Ectodermal cell (in vitro differentiated cells): ENCODE results near the gene TBC1D17.

Source experiments
- H3K27ac ChIP-seq: 2 replicates; pipeline ENCODE4 v1.7.0; 2013; ENCODE audit warnings: mild to moderate bottlenecking, low read depth, low read length; ENCODE audit not compliant: insufficient read depth, poor library complexity, severe bottlenecking
- H3K27me3 ChIP-seq: 2 replicates; pipeline ENCODE4 v1.7.0; 2013; ENCODE audit warnings: mild to moderate bottlenecking, low read length; ENCODE audit not compliant: insufficient read depth, control insufficient read depth, poor library complexity, severe bottlenecking
- H3K36me3 ChIP-seq: one replicate; pipeline ENCODE4 v1.7.0; 2013; ENCODE audit warnings: low read length; ENCODE audit not compliant: control insufficient read depth, insufficient read depth
- H3K4me1 ChIP-seq: one replicate; pipeline ENCODE4 v1.7.0; 2013; ENCODE audit warnings: low read length; ENCODE audit not compliant: control insufficient read depth, insufficient read depth
- H3K4me3 ChIP-seq: 2 replicates; pipeline ENCODE4 v1.7.0; 2013; ENCODE audit warnings: low read depth, low read length, control low read depth; ENCODE audit not compliant: insufficient read depth
- H3K9me3 ChIP-seq: 2 replicates; pipeline ENCODE4 v1.7.0; 2013; ENCODE audit warnings: mild to moderate bottlenecking, low read length, moderate library complexity; ENCODE audit not compliant: control insufficient read depth
- WGBS, 2 experiments: methylation state at CpG; one replicate each; pipeline ENCODE4 v1.1.7; 2013; ENCODE audit warnings: missing lambda C conversion rate in 2 of 2; 5-methylcytosine and 5-hydroxymethylcytosine counted together

Gene TBC1D17

GRCh38 chr19:49876422-49877019, 981 bp upstream of the TBC1D17 start:
- Histone ChIP-seq H3K9me3 (no peaks in the 10 kb centered on the region), H3K4me1 (peaks cover 6% of the 10 kb centered on the region), H3K36me3 (peaks cover 13% of the 10 kb centered on the region), H3K27me3 (no peaks in the 10 kb centered on the region), H3K4me3 (peak overlapping the region; percentile 91), H3K27ac (peak overlapping the region; percentile 98)
- 0% methylated on average over 46 of the region's 46 CpGs for WGBS, 2 experiments

GRCh38 chr19:49877879-49878743, 609 bp downstream of the TBC1D17 start:
- Histone ChIP-seq H3K36me3 (peaks cover 26% of the 10 kb centered on the region), H3K27me3 (no peaks in the 10 kb centered on the region), H3K9me3 (no peaks in the 10 kb centered on the region), H3K4me1 (peaks cover 6% of the 10 kb centered on the region), H3K27ac (peak overlapping the region; percentile 98), H3K4me3 (peak overlapping the region; percentile 91)
- 7 to 8% methylated on average over 41 of the region's 41 CpGs for WGBS, 2 experiments

- WGBS, 2 experiments: 88 to 92% methylated on average over 9 of the region's 9 CpGs
- Histone ChIP-seq H3K27ac (no peak overlapping the region), H3K4me1 (peaks cover 6% of the 10 kb centered on the region), H3K9me3 (no peaks in the 10 kb centered on the region), H3K36me3 (peaks cover 30% of the 10 kb centered on the region), H3K27me3 (no peaks in the 10 kb centered on the region), H3K4me3 (peak overlapping the region; percentile 91)
These were observed 1.2 kb downstream of the TBC1D17 start for GRCh38 chr19:49878744-49879070.

- Histone ChIP-seq H3K36me3 (peaks cover 37% of the 10 kb centered on the region), H3K9me3 (no peaks in the 10 kb centered on the region), H3K4me1 (peaks cover 6% of the 10 kb centered on the region), H3K4me3 (no peak overlapping the region), H3K27ac (no peak overlapping the region), H3K27me3 (no peaks in the 10 kb centered on the region)
- 95 to 96% methylated on average over 12 of the region's 12 CpGs for WGBS, 2 experiments
These were observed 1.9 kb downstream of the TBC1D17 start for GRCh38 chr19:49879243-49879963.

GRCh38 chr19:49880162-49880869, 2.8 kb downstream of the TBC1D17 start:
- 94 to 96% methylated on average over 10 of the region's 10 CpGs for WGBS, 2 experiments
- Histone ChIP-seq H3K9me3 (no peaks in the 10 kb centered on the region), H3K27ac (no peak overlapping the region), H3K36me3 (peaks cover 44% of the 10 kb centered on the region), H3K4me1 (peaks cover 4% of the 10 kb centered on the region), H3K4me3 (no peak overlapping the region), H3K27me3 (no peaks in the 10 kb centered on the region)

GRCh38 chr19:49881186-49881585, 3.7 kb downstream of the TBC1D17 start:
- H3K27me3 ChIP-seq: no peaks in the 10 kb centered on the region
- H3K27ac ChIP-seq: no peak overlapping the region
- no peaks in the 10 kb centered on the region for H3K4me1 ChIP-seq
- H3K9me3 ChIP-seq: no peaks in the 10 kb centered on the region
- H3K36me3 ChIP-seq: peaks cover 44% of the 10 kb centered on the region
- 96% methylated on average over 17 of the region's 17 CpGs for WGBS, 2 experiments
- no peak overlapping the region for H3K4me3 ChIP-seq

GRCh38 chr19:49881672-49882394, 4.3 kb downstream of the TBC1D17 start:
- Histone ChIP-seq H3K36me3 (peaks cover 44% of the 10 kb centered on the region), H3K27ac (no peak overlapping the region), H3K4me3 (no peak overlapping the region), H3K4me1 (no peaks in the 10 kb centered on the region), H3K27me3 (no peaks in the 10 kb centered on the region), H3K9me3 (no peaks in the 10 kb centered on the region)
- 94 to 95% methylated on average over 31 of the region's 31 CpGs for WGBS, 2 experiments

- H3K4me1 ChIP-seq: no peaks in the 10 kb centered on the region
- no peak overlapping the region for H3K4me3 ChIP-seq
- no peaks in the 10 kb centered on the region for H3K9me3 ChIP-seq
- H3K36me3 ChIP-seq: peaks cover 44% of the 10 kb centered on the region
- H3K27ac ChIP-seq: no peak overlapping the region
- H3K27me3 ChIP-seq: no peaks in the 10 kb centered on the region
- 96 to 98% methylated on average over 14 of the region's 14 CpGs for whole genome bisulfite sequencing, 2 experiments
These were observed 5.1 kb downstream of the TBC1D17 start for GRCh38 chr19:49882643-49883042.

- Histone ChIP-seq H3K4me3 (no peak overlapping the region), H3K36me3 (peaks cover 44% of the 10 kb centered on the region), H3K27me3 (no peaks in the 10 kb centered on the region), H3K9me3 (no peaks in the 10 kb centered on the region), H3K4me1 (no peaks in the 10 kb centered on the region), H3K27ac (no peak overlapping the region)
- 96 to 97% methylated on average over 5 of the region's 5 CpGs for WGBS, 2 experiments
These were observed 5.6 kb downstream of the TBC1D17 start for GRCh38 chr19:49883094-49883493.
